Measurements from ENCODE around the gene LPP. TPM values are rescaled to one million over a fixed set of nuclear protein-coding genes. Genes with fewer than 3 reads are reported as not detected.

Gene LPP
- total RNA-seq, 1 experiment from 2014 or later: 31.2 TPM

DNA sequence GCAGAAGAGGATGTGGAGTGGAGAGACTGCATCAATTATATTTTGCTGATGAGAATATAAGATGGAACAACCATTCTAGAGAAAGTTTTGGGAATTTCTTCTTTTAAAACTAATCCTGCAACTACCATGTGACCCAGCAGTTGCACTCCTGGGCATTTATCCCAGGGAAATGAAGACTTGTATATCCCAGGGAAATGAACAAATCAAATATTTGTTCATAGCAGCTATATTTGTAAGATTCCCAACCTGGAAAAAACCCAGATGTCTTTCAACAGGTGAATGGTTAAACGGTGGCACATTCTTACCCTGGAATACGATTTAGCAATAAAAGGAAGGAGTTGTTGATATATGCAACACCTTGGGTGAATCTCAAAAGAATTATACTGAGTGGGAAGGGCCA is 632.5 kb downstream of the LPP start:
- DNase-seq (ENCODE audit: low spot score): no peak

GRCh38 chr3:188788621-188789081 is 634.7 kb downstream of the LPP start:
- DNase-seq (ENCODE audit: low spot score): peak; percentile 66

GRCh38 chr3:188789251-188789650 is 635.3 kb downstream of the LPP start:
- DNase-seq (ENCODE audit: low spot score): no peak

GRCh38 chr3:188791311-188791710 is 637.4 kb downstream of the LPP start:
- no peak for DNase-seq (ENCODE audit: low spot score)

- no peak for DNase-seq (ENCODE audit: low spot score)
Measured at GRCh38 chr3:188792793-188793192, 638.8 kb downstream of the LPP start.

- peak; percentile 72 for DNase-seq (ENCODE audit: low spot score)
Measured at GRCh38 chr3:188796122-188796631, 642.2 kb downstream of the LPP start.

- no peak for DNase-seq (ENCODE audit: low spot score)
Measured at GRCh38 chr3:188797045-188797444, 643.1 kb downstream of the LPP start.

DNA sequence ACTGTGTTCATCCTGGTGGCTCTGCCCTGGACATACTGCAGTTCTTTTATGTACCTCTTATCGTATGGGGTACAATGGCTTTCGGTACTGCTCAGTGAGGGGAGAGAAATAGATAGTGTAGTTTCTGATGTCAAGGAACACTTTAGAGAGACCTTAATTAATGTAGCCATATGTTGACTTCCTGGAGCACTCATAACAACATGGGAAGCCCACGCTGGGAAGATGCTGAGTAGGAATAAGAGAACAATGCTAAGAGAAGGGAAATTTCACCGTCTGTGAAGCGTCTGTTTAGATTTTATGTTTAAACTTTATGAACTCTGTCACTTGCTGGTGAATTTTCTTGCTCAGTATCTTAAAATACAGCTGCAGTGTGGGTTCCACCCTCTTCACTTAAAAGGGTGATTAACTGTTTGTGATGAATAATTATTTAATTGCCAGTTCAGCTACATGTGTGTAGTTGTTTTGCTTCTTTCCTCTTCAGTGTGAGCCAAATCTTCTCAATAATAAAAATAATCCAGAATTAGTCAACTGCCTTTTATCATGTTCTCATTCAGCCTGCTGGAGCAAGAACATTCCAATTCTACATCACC is 644.7 kb downstream of the LPP start:
- DNase-seq (ENCODE audit: low spot score): no peak

- DNase-seq (ENCODE audit: low spot score): no peak
Measured at GRCh38 chr3:188801393-188801792, 647.4 kb downstream of the LPP start.

- DNase-seq (ENCODE audit: low spot score): no peak
Measured at GRCh38 chr3:188802645-188803044, 648.7 kb downstream of the LPP start.

- peak; percentile 15 for DNase-seq (ENCODE audit: low spot score)
Measured at GRCh38 chr3:188807006-188807405, 653.0 kb downstream of the LPP start.

DNA sequence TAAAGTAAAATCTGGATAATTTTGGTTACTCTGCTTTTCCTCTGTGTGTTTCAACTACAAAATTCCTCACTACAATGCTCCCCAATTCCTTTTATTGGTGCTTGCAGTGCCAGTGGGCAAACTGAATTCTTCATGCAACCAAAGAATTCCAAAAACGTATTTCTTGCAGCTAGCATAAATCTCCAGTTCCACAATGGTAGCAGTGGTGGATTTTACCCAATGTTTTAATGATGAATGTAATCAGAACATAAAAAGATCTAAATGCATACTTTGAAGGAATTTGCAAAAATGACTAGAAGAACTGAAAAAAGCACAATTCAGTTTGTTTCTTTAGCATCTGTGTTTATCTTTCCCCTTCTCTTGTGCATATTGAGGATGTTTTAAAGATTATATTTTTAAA is 658.2 kb downstream of the LPP start:
- no peak for DNase-seq (ENCODE audit: low spot score)

DNA sequence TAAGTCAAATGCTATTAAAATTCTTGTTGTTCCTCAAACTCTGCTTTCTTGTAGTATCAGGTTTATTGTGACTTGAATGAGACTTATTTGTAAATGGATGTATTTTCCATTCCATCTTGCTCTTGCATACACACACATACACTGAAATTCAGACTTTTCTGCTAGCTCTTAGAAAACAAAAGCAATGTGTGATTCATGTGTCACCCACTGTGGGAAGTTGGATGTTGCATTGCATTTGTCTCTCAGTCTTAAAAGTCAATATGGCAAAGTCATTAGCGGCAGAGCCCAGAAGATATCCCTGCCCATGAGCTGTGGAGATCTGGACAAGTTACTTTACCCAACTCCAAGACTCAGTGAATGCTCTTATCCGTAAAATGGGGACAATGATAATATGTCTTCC is 660.6 kb downstream of the LPP start:
- DNase-seq (ENCODE audit: low spot score): no peak

GRCh38 chr3:188817103-188817934 is 663.4 kb downstream of the LPP start:
- DNase-seq (ENCODE audit: low spot score): no peak

DNA sequence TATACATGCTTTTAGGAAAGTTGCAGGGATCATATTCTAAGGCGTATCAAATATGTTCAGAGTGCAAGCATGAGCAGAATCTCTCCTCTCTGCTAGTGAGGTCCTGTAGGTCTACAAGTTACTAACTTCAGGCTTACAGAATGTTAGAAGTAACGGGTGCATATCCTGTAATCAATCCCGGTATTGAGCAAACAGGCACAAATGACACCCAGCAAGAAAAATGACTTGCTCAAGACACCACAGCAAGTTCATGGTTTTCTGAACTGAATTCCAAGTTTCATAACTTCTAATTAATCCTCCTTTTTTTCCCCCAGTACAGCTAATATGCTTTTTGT is 663.9 kb downstream of the LPP start:
- no peak for DNase-seq (ENCODE audit: low spot score)

DNA sequence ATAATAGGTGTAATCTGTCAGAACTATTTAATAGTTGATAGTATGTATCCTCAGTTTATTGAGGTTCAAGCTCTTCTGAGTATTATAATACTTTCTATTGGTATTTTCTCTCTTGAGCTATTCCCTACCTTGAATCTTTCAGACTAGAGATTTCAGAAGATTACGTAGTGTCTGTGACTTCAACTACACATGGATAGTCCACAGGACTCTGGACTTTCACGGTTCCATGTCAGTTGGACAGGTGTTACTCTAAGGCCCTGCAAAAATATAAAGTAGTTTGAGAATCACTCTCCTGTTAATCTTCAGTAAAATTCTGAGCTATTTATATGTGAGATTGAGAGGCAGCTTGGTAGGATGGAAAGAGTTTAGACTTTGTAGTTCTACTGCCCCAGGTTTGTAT is 664.3 kb downstream of the LPP start:
- no peak for DNase-seq (ENCODE audit: low spot score)

- no peak for DNase-seq (ENCODE audit: low spot score)
Measured at GRCh38 chr3:188819939-188820338, 666.0 kb downstream of the LPP start.

- no peak for DNase-seq (ENCODE audit: low spot score)
Measured at GRCh38 chr3:188822004-188822403, 668.0 kb downstream of the LPP start.

- DNase-seq (ENCODE audit: low spot score): no peak
Measured at GRCh38 chr3:188822411-188822810, 668.5 kb downstream of the LPP start.

DNA sequence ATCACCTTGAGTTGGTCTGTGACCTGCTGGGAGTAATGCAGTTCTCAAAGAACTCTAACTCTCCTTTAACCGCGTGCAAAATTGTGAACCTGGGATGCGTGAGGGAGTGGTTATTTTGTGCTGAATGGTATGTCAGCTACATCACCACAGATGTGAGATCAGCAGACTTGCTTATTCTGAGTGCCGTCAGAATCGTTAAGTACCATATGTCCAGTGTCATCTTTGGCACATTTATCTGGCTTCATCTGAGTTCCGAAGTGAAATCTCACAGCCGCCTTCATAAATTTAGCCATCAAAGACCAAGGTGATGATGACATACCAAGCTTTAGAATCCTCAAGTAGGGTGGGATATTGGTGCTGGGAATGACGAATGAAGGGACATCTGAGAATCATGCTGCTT is 670.6 kb downstream of the LPP start:
- no peak for DNase-seq (ENCODE audit: low spot score)

GRCh38 chr3:188825901-188826300 is 671.9 kb downstream of the LPP start:
- no peak for DNase-seq (ENCODE audit: low spot score)

DNA sequence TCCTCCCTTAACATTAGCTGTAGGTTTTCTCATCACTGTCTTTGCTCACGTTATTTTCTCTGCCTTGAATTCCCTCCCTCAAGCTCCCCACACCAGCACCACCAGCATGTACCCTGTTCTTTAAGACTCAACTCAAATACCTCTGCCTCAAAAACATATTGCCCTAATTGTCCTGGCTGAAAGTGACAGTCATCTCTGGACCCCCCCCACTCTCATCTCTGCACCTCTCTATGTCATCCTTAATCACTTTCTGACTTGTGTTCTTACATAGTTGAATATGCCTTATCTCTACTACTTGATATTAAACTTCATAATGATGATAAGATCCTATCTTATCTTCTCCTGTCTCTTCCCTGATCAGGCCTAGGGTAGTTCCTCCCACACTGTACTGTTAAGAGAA is 672.6 kb downstream of the LPP start:
- no peak for DNase-seq (ENCODE audit: low spot score)

GRCh38 chr3:188827103-188827502 is 673.1 kb downstream of the LPP start:
- no peak for DNase-seq (ENCODE audit: low spot score)

Data from A172 (cell line).